Gastrocnemius medialis (tissue), 4 donors: ENCODE measurements around the gene MEGF11.

Source experiments
- POLR2A ChIP-seq, 2 donors: fragments of 450-650 bp; IDR thresholded peaks; one replicate each; pipeline ENCODE4 v1.6.1; 2017; ENCODE audit warnings: antibody characterized with exemption in 2 of 2, mild to moderate bottlenecking in 2 of 2, moderate library complexity in 2 of 2
- TF ChIP-seq, protein P1 (sequence below), 5 experiments: fragments of 450-650 bp in 3 of 5; fragments of 200-600 bp in 2 of 5; sonication (generic) in 2 of 5; IDR thresholded peaks in 4 of 5; conservative IDR thresholded peaks in 1 of 5; 1 replicate in 4 of 5; 2 replicates in 1 of 5; pipeline ENCODE4 v1.5.1; 2016 to 2019; ENCODE audit warnings: antibody characterized with exemption in 5 of 5, mild to moderate bottlenecking in 3 of 5, moderate library complexity in 3 of 5

DNA sequence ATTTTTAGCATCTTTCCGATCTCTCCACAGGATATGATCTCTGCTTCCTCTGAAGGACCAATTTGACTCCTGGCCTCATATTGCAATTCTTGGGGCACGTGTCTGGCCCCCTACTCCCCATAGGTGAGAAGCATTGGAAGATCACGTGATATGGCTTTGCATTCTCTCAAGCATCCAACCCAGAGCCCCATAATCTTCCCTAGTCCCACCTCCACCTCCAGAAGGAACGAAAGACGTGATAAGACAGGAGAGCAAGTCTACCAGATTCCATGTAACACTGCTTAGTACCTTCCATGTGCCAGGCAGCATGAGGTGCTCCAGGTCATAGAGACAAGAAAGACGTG, 176.3 kb downstream of the MEGF11 start:
- TF ChIP-seq, protein P1, sequence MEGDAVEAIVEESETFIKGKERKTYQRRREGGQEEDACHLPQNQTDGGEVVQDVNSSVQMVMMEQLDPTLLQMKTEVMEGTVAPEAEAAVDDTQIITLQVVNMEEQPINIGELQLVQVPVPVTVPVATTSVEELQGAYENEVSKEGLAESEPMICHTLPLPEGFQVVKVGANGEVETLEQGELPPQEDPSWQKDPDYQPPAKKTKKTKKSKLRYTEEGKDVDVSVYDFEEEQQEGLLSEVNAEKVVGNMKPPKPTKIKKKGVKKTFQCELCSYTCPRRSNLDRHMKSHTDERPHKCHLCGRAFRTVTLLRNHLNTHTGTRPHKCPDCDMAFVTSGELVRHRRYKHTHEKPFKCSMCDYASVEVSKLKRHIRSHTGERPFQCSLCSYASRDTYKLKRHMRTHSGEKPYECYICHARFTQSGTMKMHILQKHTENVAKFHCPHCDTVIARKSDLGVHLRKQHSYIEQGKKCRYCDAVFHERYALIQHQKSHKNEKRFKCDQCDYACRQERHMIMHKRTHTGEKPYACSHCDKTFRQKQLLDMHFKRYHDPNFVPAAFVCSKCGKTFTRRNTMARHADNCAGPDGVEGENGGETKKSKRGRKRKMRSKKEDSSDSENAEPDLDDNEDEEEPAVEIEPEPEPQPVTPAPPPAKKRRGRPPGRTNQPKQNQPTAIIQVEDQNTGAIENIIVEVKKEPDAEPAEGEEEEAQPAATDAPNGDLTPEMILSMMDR (IDR thresholded peaks at IDR 0.05 in 4 of 5, conservative IDR thresholded peaks at IDR 0.05 in 1 of 5): no peak
- no peak for TF ChIP-seq POLR2A (IDR thresholded peaks at IDR 0.05)
